ENCODE data around the gene ZNF17. TPM values are rescaled to one million over a fixed set of nuclear protein-coding genes. Genes with fewer than 3 reads are reported as not detected.

The ZNF17 gene
- total and polyA plus RNA-seq, 9 donors, result 5.6 to 12.5 (median 6.7) TPM

DNA sequence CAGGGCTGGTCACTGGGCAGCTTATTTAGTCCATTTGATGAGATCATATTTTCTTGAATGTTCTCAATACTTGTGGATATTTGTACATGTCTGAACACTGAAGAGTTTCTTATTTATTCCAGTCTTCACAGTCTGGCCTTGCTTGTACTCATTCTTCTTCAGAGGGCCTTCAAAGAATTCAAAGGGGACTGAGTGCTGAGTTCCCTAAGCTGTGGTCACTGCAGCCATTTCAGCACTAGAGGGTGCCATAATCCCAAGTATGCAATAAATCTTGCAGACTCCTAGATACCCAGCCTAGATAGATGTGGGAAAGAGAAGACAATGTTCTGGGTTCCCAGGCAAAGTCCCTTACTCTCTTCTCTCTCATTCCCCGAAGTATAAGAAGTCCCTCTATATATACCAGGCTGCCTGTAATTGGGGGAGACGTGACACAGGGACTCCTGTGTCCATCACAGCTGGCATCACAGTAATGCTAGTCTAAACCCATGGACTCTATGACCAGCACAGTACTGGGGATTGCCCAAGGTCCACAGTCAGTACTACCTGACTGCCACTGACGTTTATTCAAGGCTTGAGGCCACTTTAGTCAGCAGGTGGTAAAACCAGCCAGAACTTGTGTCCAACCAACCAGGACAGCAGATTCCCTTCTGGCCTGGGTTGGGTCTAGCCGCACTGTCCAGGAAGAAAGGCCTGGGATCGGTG is 54.9 kb downstream of the ZNF17 start:
- Histone ChIP-seq H3K4me3 (ENCODE audit: low read length) (no peak overlapping the region), H3K9me3 (replicated peaks; ENCODE audit: control insufficient read depth, low read depth, low read length) (peaks cover 60% of the 10 kb centered on the region), H3K36me3 (ENCODE audit: control insufficient read depth, insufficient read depth, low read length) (peaks cover 7% of the 10 kb centered on the region), H3K27me3 (ENCODE audit: control insufficient read depth, insufficient read depth, low read length) (no peaks in the 10 kb centered on the region), H3K4me1 (ENCODE audit: control insufficient read depth, insufficient read depth, low read length) (no peaks in the 10 kb centered on the region), H3K27ac (ENCODE audit: low read length) (no peak overlapping the region)
- DNase-seq, result no peak
- WGBS (ENCODE audit: insufficient coverage), result 80% methylated on average over 1 of the region's 5 CpGs

DNA sequence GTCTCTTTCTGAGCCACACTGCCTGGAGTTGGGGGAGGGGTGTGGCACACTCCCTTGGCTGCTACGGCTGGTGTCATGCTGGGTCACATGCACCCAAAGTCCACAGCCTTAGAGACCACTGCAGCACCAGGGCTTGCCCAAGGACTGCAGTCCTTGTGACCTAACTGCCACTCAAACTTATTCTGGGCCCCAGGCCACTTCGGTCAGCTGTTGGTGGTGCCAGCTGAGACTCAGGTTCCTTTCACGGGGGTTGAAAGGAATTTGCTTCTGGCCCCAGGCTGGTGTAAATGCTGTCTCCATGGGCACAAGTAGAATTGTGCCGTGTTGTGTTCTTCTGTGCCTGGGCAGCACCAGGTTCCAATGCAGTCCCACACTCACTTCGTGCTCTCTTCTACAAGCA is 55.5 kb downstream of the ZNF17 start:
- peaks cover 7% of the 10 kb centered on the region for H3K36me3 ChIP-seq (ENCODE audit: control insufficient read depth, insufficient read depth, low read length)
- no peak for DNase-seq
- 100% methylated on average over 3 of the region's 5 CpGs for WGBS (ENCODE audit: insufficient coverage)
- H3K27me3 ChIP-seq (ENCODE audit: control insufficient read depth, insufficient read depth, low read length), result no peaks in the 10 kb centered on the region
- no peaks in the 10 kb centered on the region for H3K4me1 ChIP-seq (ENCODE audit: control insufficient read depth, insufficient read depth, low read length)
- no peak overlapping the region for H3K4me3 ChIP-seq (ENCODE audit: low read length)
- peaks cover 62% of the 10 kb centered on the region for H3K9me3 ChIP-seq (replicated peaks; ENCODE audit: control insufficient read depth, low read depth, low read length)
- H3K27ac ChIP-seq (ENCODE audit: low read length), result no peak overlapping the region

Other genes with a start within 250 kb of the ZNF17 start
- gene DUXA, start 243.7 kb upstream of the ZNF17 start, total RNA-seq, result not detected
- gene DUXA, start 243.7 kb upstream of the ZNF17 start, polyA plus RNA-seq (ENCODE audit: insufficient read depth in 1 of 8, insufficient read length in 8 of 8, low replicate concordance in 1 of 8), result not detected
- 36.2 TPM for gene ZNF264, start 219.7 kb upstream of the ZNF17 start, total RNA-seq
- 10 to 100 TPM in 6 of 8 donors, 1 to 10 TPM in 2; 7.9 to 13.1 (median 10.3) TPM for gene ZNF264, start 219.7 kb upstream of the ZNF17 start, polyA plus RNA-seq (ENCODE audit: insufficient read depth in 1 of 8, insufficient read length in 8 of 8, low replicate concordance in 1 of 8)
- 1.0 TPM for gene AURKC, start 180.1 kb upstream of the ZNF17 start, total RNA-seq
- 1 to 10 TPM in 5 of 8 donors, under 1 TPM in 3; 0.53 to 2.3 (median 1.2) TPM for gene AURKC, start 180.1 kb upstream of the ZNF17 start, polyA plus RNA-seq (ENCODE audit: insufficient read depth in 1 of 8, insufficient read length in 8 of 8, low replicate concordance in 1 of 8)
- 23.3 TPM for gene ZNF805, start 170.5 kb upstream of the ZNF17 start, total RNA-seq
- gene ZNF805, start 170.5 kb upstream of the ZNF17 start, polyA plus RNA-seq (ENCODE audit: insufficient read depth in 1 of 8, insufficient read length in 8 of 8, low replicate concordance in 1 of 8), result 1 to 10 TPM; 2.8 to 5.7 (median 4.5) TPM
- 56.8 TPM for gene ZNF460, start 130.7 kb upstream of the ZNF17 start, total RNA-seq
- 1 to 10 TPM; 1.2 to 4.2 (median 2.9) TPM for gene ZNF460, start 130.7 kb upstream of the ZNF17 start, polyA plus RNA-seq (ENCODE audit: insufficient read depth in 1 of 8, insufficient read length in 8 of 8, low replicate concordance in 1 of 8)
- gene ZNF543, start 90.7 kb upstream of the ZNF17 start, total RNA-seq, result 13.8 TPM
- 1 to 10 TPM; 4.4 to 7.3 (median 5.5) TPM for gene ZNF543, start 90.7 kb upstream of the ZNF17 start, polyA plus RNA-seq (ENCODE audit: insufficient read depth in 1 of 8, insufficient read length in 8 of 8, low replicate concordance in 1 of 8)
- 11.4 TPM for gene ZNF304, start 59.9 kb upstream of the ZNF17 start, total RNA-seq
- 10 to 100 TPM in 1 of 8 donors, 1 to 10 TPM in 7; 8.3 to 10.6 (median 9.0) TPM for gene ZNF304, start 59.9 kb upstream of the ZNF17 start, polyA plus RNA-seq (ENCODE audit: insufficient read depth in 1 of 8, insufficient read length in 8 of 8, low replicate concordance in 1 of 8)
- 20.7 TPM for gene TRAPPC2B, start 47.6 kb upstream of the ZNF17 start, total RNA-seq
- gene TRAPPC2B, start 47.6 kb upstream of the ZNF17 start, polyA plus RNA-seq (ENCODE audit: insufficient read depth in 1 of 8, insufficient read length in 8 of 8, low replicate concordance in 1 of 8), result 10 to 100 TPM; 11.8 to 16.6 (median 13.6) TPM
- 4.7 TPM for gene ZNF547, start 47.6 kb upstream of the ZNF17 start, total RNA-seq
- 1 to 10 TPM; 2.4 to 4.7 (median 3.4) TPM for gene ZNF547, start 47.6 kb upstream of the ZNF17 start, polyA plus RNA-seq (ENCODE audit: insufficient read depth in 1 of 8, insufficient read length in 8 of 8, low replicate concordance in 1 of 8)
- 19.6 TPM for gene ZNF548, start 21.3 kb upstream of the ZNF17 start, total RNA-seq
- gene ZNF548, start 21.3 kb upstream of the ZNF17 start, polyA plus RNA-seq (ENCODE audit: insufficient read depth in 1 of 8, insufficient read length in 8 of 8, low replicate concordance in 1 of 8), result 10 to 100 TPM; 11.8 to 18.6 (median 14.3) TPM
- gene ZNF749, start 24.2 kb downstream of the ZNF17 start, total RNA-seq, result 11.3 TPM
- 1 to 10 TPM; 3.8 to 8.0 (median 6.0) TPM for gene ZNF749, start 24.2 kb downstream of the ZNF17 start, polyA plus RNA-seq (ENCODE audit: insufficient read depth in 1 of 8, insufficient read length in 8 of 8, low replicate concordance in 1 of 8)
- gene VN1R1, start 46.0 kb downstream of the ZNF17 start, total RNA-seq, result 1.5 TPM
- 1 to 10 TPM in 7 of 8 donors, under 1 TPM in 1; 0.97 to 2.4 (median 1.2) TPM for gene VN1R1, start 46.0 kb downstream of the ZNF17 start, polyA plus RNA-seq (ENCODE audit: insufficient read depth in 1 of 8, insufficient read length in 8 of 8, low replicate concordance in 1 of 8)
- gene ZNF772, start 66.4 kb downstream of the ZNF17 start, total RNA-seq, result 21.7 TPM
- gene ZNF772, start 66.4 kb downstream of the ZNF17 start, polyA plus RNA-seq (ENCODE audit: insufficient read depth in 1 of 8, insufficient read length in 8 of 8, low replicate concordance in 1 of 8), result 10 to 100 TPM in 1 of 8 donors, 1 to 10 TPM in 7; 5.7 to 10.1 (median 8.4) TPM
- gene ZNF419, start 76.6 kb downstream of the ZNF17 start, total RNA-seq, result 11.3 TPM
- 10 to 100 TPM in 2 of 8 donors, 1 to 10 TPM in 6; 7.8 to 10.9 (median 9.2) TPM for gene ZNF419, start 76.6 kb downstream of the ZNF17 start, polyA plus RNA-seq (ENCODE audit: insufficient read depth in 1 of 8, insufficient read length in 8 of 8, low replicate concordance in 1 of 8)
- gene ZNF773, start 88.8 kb downstream of the ZNF17 start, total RNA-seq, result 11.8 TPM
- gene ZNF773, start 88.8 kb downstream of the ZNF17 start, polyA plus RNA-seq (ENCODE audit: insufficient read depth in 1 of 8, insufficient read length in 8 of 8, low replicate concordance in 1 of 8), result 1 to 10 TPM; 5.5 to 8.7 (median 7.0) TPM
- 7.4 TPM for gene ZNF549, start 116.2 kb downstream of the ZNF17 start, total RNA-seq
- gene ZNF549, start 116.2 kb downstream of the ZNF17 start, polyA plus RNA-seq (ENCODE audit: insufficient read depth in 1 of 8, insufficient read length in 8 of 8, low replicate concordance in 1 of 8), result 1 to 10 TPM; 5.6 to 8.6 (median 6.5) TPM
- gene ZNF550, start 148.7 kb downstream of the ZNF17 start, total RNA-seq, result 11.6 TPM
- gene ZNF550, start 148.7 kb downstream of the ZNF17 start, polyA plus RNA-seq (ENCODE audit: insufficient read depth in 1 of 8, insufficient read length in 8 of 8, low replicate concordance in 1 of 8), result 10 to 100 TPM in 6 of 8 donors, 1 to 10 TPM in 2; 8.2 to 13.9 (median 10.7) TPM
- gene ZNF416, start 167.8 kb downstream of the ZNF17 start, total RNA-seq, result 6.4 TPM
- 1 to 10 TPM; 3.8 to 6.1 (median 4.9) TPM for gene ZNF416, start 167.8 kb downstream of the ZNF17 start, polyA plus RNA-seq (ENCODE audit: insufficient read depth in 1 of 8, insufficient read length in 8 of 8, low replicate concordance in 1 of 8)
- 9.2 TPM for gene ZIK1, start 173.0 kb downstream of the ZNF17 start, total RNA-seq
- gene ZIK1, start 173.0 kb downstream of the ZNF17 start, polyA plus RNA-seq (ENCODE audit: insufficient read depth in 1 of 8, insufficient read length in 8 of 8, low replicate concordance in 1 of 8), result 1 to 10 TPM; 4.7 to 7.2 (median 5.8) TPM
- 3.9 TPM for gene ZNF530, start 188.7 kb downstream of the ZNF17 start, total RNA-seq
- 1 to 10 TPM; 2.7 to 4.6 (median 3.4) TPM for gene ZNF530, start 188.7 kb downstream of the ZNF17 start, polyA plus RNA-seq (ENCODE audit: insufficient read depth in 1 of 8, insufficient read length in 8 of 8, low replicate concordance in 1 of 8)
- gene ZNF134, start 203.1 kb downstream of the ZNF17 start, total RNA-seq, result 17.2 TPM
- 10 to 100 TPM in 7 of 8 donors, 1 to 10 TPM in 1; 10.0 to 14.3 (median 13.2) TPM for gene ZNF134, start 203.1 kb downstream of the ZNF17 start, polyA plus RNA-seq (ENCODE audit: insufficient read depth in 1 of 8, insufficient read length in 8 of 8, low replicate concordance in 1 of 8)
- gene ZNF211, start 222.0 kb downstream of the ZNF17 start, total RNA-seq, result 15.4 TPM
- gene ZNF211, start 222.0 kb downstream of the ZNF17 start, polyA plus RNA-seq (ENCODE audit: insufficient read depth in 1 of 8, insufficient read length in 8 of 8, low replicate concordance in 1 of 8), result 10 to 100 TPM; 11.4 to 20.7 (median 13.1) TPM